Pancreas (tissue), 10 donors: ENCODE measurements around the gene BCAS1. TPM values are rescaled to one million over a fixed set of nuclear protein-coding genes. Genes with fewer than 3 reads are reported as not detected.

Source experiments
- ATAC-seq, 4 donors: fragments of 200-7000 bp; cut with Tn5 transposase; one replicate each; pipeline versions ENCODE4 v1.8.0 to v1.9.1; 2020; ENCODE audit warnings: mild to moderate bottlenecking in 4 of 4, moderate library complexity in 4 of 4
- DNase-seq, 6 donors: peaks; one replicate each; pipeline ENCODE4 v3.0.0-alpha.2; 2020
- FAIRE-seq: peaks from 2 replicates; lab custom pipeline; 2012; peaks lifted over from hg19 to GRCh38; lab: Jason Lieb, UNC
- H3K27ac ChIP-seq, 4 donors: fragments of 200-600 bp; sonication (generic); 1 replicate in 3 of 4; 2 replicates in 1 of 4; pipeline versions ENCODE4 v1.5.0 to v1.8.0; 2020
- H3K27me3 ChIP-seq, 4 donors: fragments of 200-600 bp; one replicate each; pipeline ENCODE4 v1.8.0; 2021
- H3K36me3 ChIP-seq, 3 donors: fragments of 200-600 bp; sonication (generic) in 1 of 3; one replicate each; pipeline versions ENCODE4 v1.5.0 to v1.8.0; 2020 to 2021
- H3K4me1 ChIP-seq, 3 donors: fragments of 200-600 bp; one replicate each; pipeline ENCODE4 v1.8.0; 2021
- H3K4me3 ChIP-seq, 4 donors: fragments of 200-600 bp; sonication (generic) in 2 of 4; one replicate each; pipeline versions ENCODE4 v1.5.0 to v1.8.0; 2020 to 2021
- H3K9me3 ChIP-seq, 4 donors: fragments of 200-600 bp; one replicate each; pipeline ENCODE4 v1.8.0; 2021
- CTCF ChIP-seq, 4 donors: fragments of 200-600 bp; sonication (generic) in 3 of 4; IDR thresholded peaks; one replicate each; pipeline versions ENCODE4 v1.5.0 to v1.8.0; 2021; ENCODE audit warnings: antibody characterized with exemption in 4 of 4
- WGBS, 2 donors: extraction: QIAGEN DNeasy Blood & Tissue Kit; methylation state at CpG; one replicate each; pipeline ENCODE4 v1.1.7; 2013; 5-methylcytosine and 5-hydroxymethylcytosine counted together
- intact Hi-C, 3 donors: fragments of 100-400 bp; cut with DNase I; formaldehyde crosslinking; loops; one replicate each; pipeline versions ENCODE4 v1.11.1 to v1.14.2; 2022
- polyA plus RNA-seq, 2 donors: library from polyadenylated mRNA; stranded (reverse); fragments of 200-250 nt; gene quantifications; one replicate each; pipeline ENCODE4 v1.2.3, GENCODE V29; 2013
- total RNA-seq, 6 donors: library from RNA; stranded (reverse); fragmentation: NEBNext Ultra II Directional in 4 of 6; extraction: Animal tissue kit (Norgen Biotek cat#: 25700) in 4 of 6; gene quantifications; one replicate each; pipeline versions ENCODE4 v1.2.1 to v1.2.4, GENCODE V29; 2021 to 2023
- donor health status: healthy with polysubstance abuse.
- donor health status: DM: no; HTN: no; CAD: no; lungs with moderate emphysema.
- donor health status: DM: no; HTN: no; CAD: no.
- donor health status: control.
- donor health status: control.
- donor health status: Bipolar disorder and iron deficiency.
- donor health status: DM: yes; HTN: yes; CAD: no.
- donor health status: DM: no; HTN: no; CAD: no.
- donor health status: DM: no; HTN: no; CAD: no.
- donor health status: DM: yes; HTN: yes; CAD: no.

BCAS1 gene
- total and polyA plus RNA-seq, 8 donors = 0.20 to 0.85 (median 0.61) TPM

- Histone ChIP-seq H3K27ac (no peak overlapping the region), H3K4me1 (no peaks in the 10 kb centered on the region), H3K4me3 (no peak overlapping the region), H3K27me3 (no peaks in the 10 kb centered on the region), H3K9me3 (no peaks in the 10 kb centered on the region), H3K36me3 (no peaks in the 10 kb centered on the region)
- FAIRE-seq = no peak
- no peak for TF ChIP-seq CTCF (IDR thresholded peaks at IDR 0.05)
- intact Hi-C loops = no loop called here
- peak in 3 of 4 donors; percentile 24 to 55 (median 33) for ATAC-seq
- DNase-seq = no peak
These were observed 26.2 kb downstream of the BCAS1 start for GRCh38 chr20:54044156-54044555.

GRCh38 chr20:54043076-54043967 lies 27.1 kb downstream of the BCAS1 start:
- Histone ChIP-seq H3K36me3 (no peaks in the 10 kb centered on the region), H3K27me3 (no peaks in the 10 kb centered on the region), H3K4me1 (no peaks in the 10 kb centered on the region), H3K27ac (no peak overlapping the region), H3K9me3 (no peaks in the 10 kb centered on the region), H3K4me3 (no peak overlapping the region)
- no peak for ATAC-seq
- no peak for DNase-seq
- 60 to 65% methylated on average over 9 of the region's 9 CpGs for WGBS, 2 donors
- no peak for TF ChIP-seq CTCF (IDR thresholded peaks at IDR 0.05)
- intact Hi-C loops = no loop called here
- FAIRE-seq = no peak

- Histone ChIP-seq H3K27me3 (no peaks in the 10 kb centered on the region), H3K36me3 (no peaks in the 10 kb centered on the region), H3K9me3 (no peaks in the 10 kb centered on the region), H3K4me3 (no peak overlapping the region), H3K4me1 (no peaks in the 10 kb centered on the region), H3K27ac (no peak overlapping the region)
- intact Hi-C loops = no loop called here
- FAIRE-seq (no peak), DNase-seq (no peak), ATAC-seq (no peak)
- WGBS, 2 donors = 27 to 42% methylated on average over 4 of the region's 4 CpGs
- no peak for TF ChIP-seq CTCF (IDR thresholded peaks at IDR 0.05)
These were observed 28.4 kb downstream of the BCAS1 start for GRCh38 chr20:54042021-54042420.

GRCh38 chr20:54041336-54041735 lies 29.1 kb downstream of the BCAS1 start:
- DNase-seq = no peak
- Histone ChIP-seq H3K36me3 (no peaks in the 10 kb centered on the region), H3K4me1 (no peaks in the 10 kb centered on the region), H3K9me3 (no peaks in the 10 kb centered on the region), H3K4me3 (no peak overlapping the region), H3K27me3 (no peaks in the 10 kb centered on the region), H3K27ac (no peak overlapping the region)
- WGBS, 2 donors = 83 to 92% methylated on average over 4 of the region's 4 CpGs
- intact Hi-C loops = no loop called here
- FAIRE-seq = no peak
- no peak for TF ChIP-seq CTCF (IDR thresholded peaks at IDR 0.05)
- ATAC-seq = no peak

GRCh38 chr20:54040531-54040930 lies 29.9 kb downstream of the BCAS1 start:
- H3K27me3 ChIP-seq = no peaks in the 10 kb centered on the region
- DNase-seq (no peak), FAIRE-seq (no peak), ATAC-seq (no peak)
- H3K36me3 ChIP-seq = no peaks in the 10 kb centered on the region
- 54 to 65% methylated on average over 3 of the region's 3 CpGs for WGBS, 2 donors
- no peak overlapping the region for H3K4me3 ChIP-seq
- no peaks in the 10 kb centered on the region for H3K9me3 ChIP-seq
- intact Hi-C loops = no loop called here
- no peaks in the 10 kb centered on the region for H3K4me1 ChIP-seq
- TF ChIP-seq CTCF (IDR thresholded peaks at IDR 0.05) = no peak
- no peak overlapping the region for H3K27ac ChIP-seq
